Transverse colon (tissue), 4 donors: ENCODE results near the gene FAM131C. TPM values are rescaled to one million over a fixed set of nuclear protein-coding genes. Genes with fewer than 3 reads are reported as not detected.

Source experiments
- DNase-seq: peaks from one replicate; pipeline ENCODE4 v3.0.0-alpha.2; 2019
- H3K27ac ChIP-seq, 4 donors: fragments of 200-600 bp; sonication (generic); 2 replicates each; pipeline ENCODE4 v1.5.1; 2016 to 2018; ENCODE audit warnings: inconsistent platforms in 4 of 4
- H3K27me3 ChIP-seq: fragments of 200-600 bp; sonication (generic); 2 replicates; pipeline ENCODE4 v1.5.1; 2017; ENCODE audit warnings: inconsistent platforms
- H3K36me3 ChIP-seq, 4 donors: fragments of 200-600 bp; sonication (generic); 2 replicates each; pipeline ENCODE4 v1.5.1; 2017 to 2019; ENCODE audit warnings: inconsistent platforms in 4 of 4
- H3K4me1 ChIP-seq, 4 donors: fragments of 200-600 bp; sonication (generic); 2 replicates each; pipeline ENCODE4 v1.5.1; 2017 to 2020; ENCODE audit warnings: inconsistent platforms in 4 of 4
- H3K4me3 ChIP-seq, 4 donors: fragments of 200-600 bp; sonication (generic); 1 replicate in 1 of 4; 2 replicates in 3 of 4; pipeline versions ENCODE4 v1.5.1 to v1.6.1; 2017 to 2019; ENCODE audit warnings: inconsistent platforms in 4 of 4
- H3K9me3 ChIP-seq, 2 donors: fragments of 200-600 bp; sonication (generic); 2 replicates each; pipeline ENCODE4 v1.5.1; 2017 to 2019; ENCODE audit warnings: inconsistent platforms in 2 of 2
- CTCF ChIP-seq, 5 experiments: fragments of 200-600 bp in 3 of 5; fragments of 450-650 bp in 2 of 5; sonication (generic) in 3 of 5; IDR thresholded peaks; 1 replicate in 2 of 5; 2 replicates in 3 of 5; pipeline ENCODE4 v1.5.1; 2016 to 2017; ENCODE audit warnings: antibody characterized with exemption in 5 of 5, inconsistent platforms in 3 of 5, mild to moderate bottlenecking in 2 of 5, moderate library complexity in 1 of 5
- EP300 ChIP-seq: sonication (generic); formaldehyde crosslinking; IDR thresholded peaks from one replicate; pipeline ENCODE4 v1.6.1; 2017; ENCODE audit warnings: antibody characterized with exemption, low read depth
- POLR2A ChIP-seq: fragments of 450-650 bp; IDR thresholded peaks from one replicate; pipeline ENCODE4 v1.6.1; 2016; ENCODE audit warnings: antibody characterized with exemption, mild to moderate bottlenecking, moderate library complexity
- POLR2AphosphoS5 ChIP-seq, 3 donors: sonication (generic); formaldehyde crosslinking; IDR thresholded peaks; one replicate each; pipeline ENCODE4 v1.6.1; 2016; ENCODE audit warnings: antibody characterized with exemption in 3 of 3
- WGBS, 2 donors: methylation state at CpG; one replicate each; pipeline ENCODE4 v1.1.5; 2018; ENCODE audit warnings: low coverage in 1 of 2; 5-methylcytosine and 5-hydroxymethylcytosine counted together
- in situ Hi-C, 4 donors: fragments of 200-750 bp; cut with MboI; loops; one replicate each; pipeline versions ENCODE4 v1.15.0 to v1.15.1; 2017; ENCODE audit warnings: low sequenced_read_pairs in 3 of 4, low pct_ligation_motif_present in 1 of 4, low pct_unique_long_range_greater_than_20kb in 1 of 4
- intact Hi-C: fragments of 100-400 bp; cut with DNase I; formaldehyde crosslinking; loops from one replicate; pipeline ENCODE4 v1.15.1; 2023; ENCODE audit warnings: low total_unique reads
- total RNA-seq, 4 donors: library from RNA; depleted of rRNA; stranded (reverse); fragments of >200 nt; gene quantifications; one replicate each; pipeline ENCODE4 v1.1.0, GENCODE V29; 2016

FAM131C gene
- total RNA-seq, 4 donors from 2014 or later = 1.2 TPM; not detected in 3

GRCh38 chr1:16080422-16081150 lies 7.1 kb upstream of the FAM131C start:
- Histone ChIP-seq H3K36me3 (no peaks in the 10 kb centered on the region), H3K27me3 (no peaks in the 10 kb centered on the region), H3K27ac (no peak overlapping the region), H3K9me3 (no peaks in the 10 kb centered on the region), H3K4me3 (no peak overlapping the region), H3K4me1 (peaks cover 4 to 22% (median 11%) of the 10 kb centered on the region in 4 donors)
- no peak for DNase-seq
- intact Hi-C loops (no loop called here), in situ Hi-C loops (loop anchor here in 3 of 4 donors (5.0 to 25.0 kb wide), 5 partner anchors 102 to 284 kb away; partner anchors contain the start of genes SZRD1 (in 2 of the 3) and FBXO42 (in 1 of the 3))
- 79 to 88% methylated on average over 3 to 5 of the region's 5 CpGs for WGBS, 2 donors
- TF ChIP-seq POLR2AphosphoS5 (IDR thresholded peaks at IDR 0.05) = no peak
- TF ChIP-seq POLR2A = no peak
- TF ChIP-seq CTCF (IDR thresholded peaks at IDR 0.05) = no peak
- TF ChIP-seq EP300 = no peak

GRCh38 chr1:16078925-16079656 lies 5.6 kb upstream of the FAM131C start:
- intact Hi-C loops (loop anchor here (1.0 to 10.0 kb wide), 3 partner anchors 108 to 286 kb away; partner anchors contain the start of gene SZRD1), in situ Hi-C loops (loop anchor here in 2 of 4 donors (5.0 to 25.0 kb wide), 2 partner anchors 108 to 283 kb away; partner anchors contain the start of genes FBXO42 (in 1 of the 2) and SZRD1 (in 1 of the 2))
- peak overlapping the region in 1 of 4 donors; percentile 4 for H3K27ac ChIP-seq
- peak overlapping the region in 1 of 4 donors; percentile 25 for H3K4me3 ChIP-seq
- H3K9me3 ChIP-seq = no peaks in the 10 kb centered on the region
- WGBS, 2 donors = 31% methylated on average over 9 of the region's 10 CpGs; no CpG with 5 or more reads in 1 of the 2 donors
- no peak for TF ChIP-seq POLR2A
- TF ChIP-seq EP300 = no peak
- TF ChIP-seq CTCF (IDR thresholded peaks at IDR 0.05) = peak; percentile 86 to 96 (median 87)
- DNase-seq = peak; percentile 85
- peaks cover 4 to 22% (median 13%) of the 10 kb centered on the region in 4 donors for H3K4me1 ChIP-seq
- no peaks in the 10 kb centered on the region for H3K36me3 ChIP-seq
- H3K27me3 ChIP-seq = no peaks in the 10 kb centered on the region

- Histone ChIP-seq H3K36me3 (no peaks in the 10 kb centered on the region), H3K27ac (no peak overlapping the region), H3K4me1 (peaks cover 3 to 23% (median 18%) of the 10 kb centered on the region in 4 donors), H3K9me3 (no peaks in the 10 kb centered on the region), H3K4me3 (no peak overlapping the region), H3K27me3 (peaks cover 11% of the 10 kb centered on the region)
- TF ChIP-seq CTCF (IDR thresholded peaks at IDR 0.05) = no peak
- no peak for TF ChIP-seq EP300
- no peak for TF ChIP-seq POLR2A
- no peak for TF ChIP-seq POLR2AphosphoS5 (IDR thresholded peaks at IDR 0.05)
- intact Hi-C loops (loop anchor here (1.0 to 10.0 kb wide), 3 partner anchors 110 to 287 kb away; partner anchors contain the start of gene SZRD1), in situ Hi-C loops (loop anchor here in 2 of 4 donors (5.0 to 25.0 kb wide), 2 partner anchors 110 to 285 kb away; partner anchors contain the start of genes FBXO42 (in 1 of the 2) and SZRD1 (in 1 of the 2))
- WGBS, 2 donors = 77 to 88% methylated on average over 3 to 12 of the region's 12 CpGs
- no peak for DNase-seq
Measured at GRCh38 chr1:16077406-16078245, 4.2 kb upstream of the FAM131C start.
